ENCODE results near the gene ELL2. TPM values are rescaled to one million over a fixed set of nuclear protein-coding genes. Genes with fewer than 3 reads are reported as not detected.

ELL2 gene
- total and polyA plus RNA-seq, 4 donors = 12.3 to 79.6 (median 49.0) TPM

GRCh38 chr5:95995962-95996489 is 34.4 kb upstream of the ELL2 start:
- no peak overlapping the region for H3K9ac ChIP-seq (ENCODE audit: insufficient read depth in 1 of 2, low read length in 2 of 2)
- no peaks in the 10 kb centered on the region for H3K4me1 ChIP-seq (ENCODE audit: control insufficient read depth in 5 of 5, insufficient read depth in 5 of 5, low read length in 5 of 5)
- H3K9me3 ChIP-seq (ENCODE audit: control insufficient read depth in 4 of 4, insufficient read depth in 3 of 4, low read length in 3 of 4) = no peaks in the 10 kb centered on the region
- H3K27ac ChIP-seq (ENCODE audit: low read depth in 1 of 2, low read length in 1 of 2) = no peak overlapping the region
- no peaks in the 10 kb centered on the region for H3K36me3 ChIP-seq (ENCODE audit: control insufficient read depth in 4 of 4, insufficient read depth in 4 of 4, low read length in 4 of 4)
- 88 to 95% methylated on average over 3 of the region's 3 CpGs for WGBS, 2 donors
- DNase-seq (no peak), ATAC-seq (ENCODE audit: insufficient read depth, low FRiP score) (no peak)
- H3K27me3 ChIP-seq (ENCODE audit: control insufficient read depth in 3 of 3, insufficient read depth in 3 of 3, low read length in 2 of 3) = no peaks in the 10 kb centered on the region
- H3K4me3 ChIP-seq = no peak overlapping the region
- TF ChIP-seq, protein P1, sequence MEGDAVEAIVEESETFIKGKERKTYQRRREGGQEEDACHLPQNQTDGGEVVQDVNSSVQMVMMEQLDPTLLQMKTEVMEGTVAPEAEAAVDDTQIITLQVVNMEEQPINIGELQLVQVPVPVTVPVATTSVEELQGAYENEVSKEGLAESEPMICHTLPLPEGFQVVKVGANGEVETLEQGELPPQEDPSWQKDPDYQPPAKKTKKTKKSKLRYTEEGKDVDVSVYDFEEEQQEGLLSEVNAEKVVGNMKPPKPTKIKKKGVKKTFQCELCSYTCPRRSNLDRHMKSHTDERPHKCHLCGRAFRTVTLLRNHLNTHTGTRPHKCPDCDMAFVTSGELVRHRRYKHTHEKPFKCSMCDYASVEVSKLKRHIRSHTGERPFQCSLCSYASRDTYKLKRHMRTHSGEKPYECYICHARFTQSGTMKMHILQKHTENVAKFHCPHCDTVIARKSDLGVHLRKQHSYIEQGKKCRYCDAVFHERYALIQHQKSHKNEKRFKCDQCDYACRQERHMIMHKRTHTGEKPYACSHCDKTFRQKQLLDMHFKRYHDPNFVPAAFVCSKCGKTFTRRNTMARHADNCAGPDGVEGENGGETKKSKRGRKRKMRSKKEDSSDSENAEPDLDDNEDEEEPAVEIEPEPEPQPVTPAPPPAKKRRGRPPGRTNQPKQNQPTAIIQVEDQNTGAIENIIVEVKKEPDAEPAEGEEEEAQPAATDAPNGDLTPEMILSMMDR (IDR thresholded peaks at IDR 0.05; ENCODE audit: control extremely low read depth, extremely low read depth) = no peak

DNA sequence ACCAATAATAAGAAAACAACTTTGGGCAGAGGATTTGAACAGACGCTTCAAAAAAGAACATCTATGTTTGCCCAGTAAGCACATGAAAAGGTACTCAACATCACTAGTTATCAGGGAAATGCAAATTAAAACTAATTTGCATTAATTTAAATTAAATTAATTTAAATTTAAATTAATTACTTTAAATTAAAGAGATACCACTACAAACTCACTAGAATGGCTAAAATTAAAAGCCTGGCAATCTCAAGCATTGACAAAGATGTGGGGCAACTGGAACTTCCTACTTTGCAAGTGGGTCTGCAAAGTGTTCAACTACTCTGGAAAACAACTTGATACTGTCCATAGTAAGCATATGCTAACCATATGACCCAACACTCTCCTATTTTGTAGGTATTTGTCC is 32.1 kb upstream of the ELL2 start:
- Histone ChIP-seq H3K36me3 (ENCODE audit: control insufficient read depth in 4 of 4, insufficient read depth in 4 of 4, low read length in 4 of 4) (no peaks in the 10 kb centered on the region), H3K9ac (ENCODE audit: insufficient read depth in 1 of 2, low read length in 2 of 2) (no peak overlapping the region), H3K9me3 (ENCODE audit: control insufficient read depth in 4 of 4, insufficient read depth in 3 of 4, low read length in 3 of 4) (no peaks in the 10 kb centered on the region), H3K4me3 (no peak overlapping the region), H3K27me3 (ENCODE audit: control insufficient read depth in 3 of 3, insufficient read depth in 3 of 3, low read length in 2 of 3) (no peaks in the 10 kb centered on the region), H3K27ac (ENCODE audit: low read depth in 1 of 2, low read length in 1 of 2) (no peak overlapping the region), H3K4me1 (ENCODE audit: control insufficient read depth in 5 of 5, insufficient read depth in 5 of 5, low read length in 5 of 5) (no peaks in the 10 kb centered on the region)
- DNase-seq (no peak), ATAC-seq (ENCODE audit: insufficient read depth, low FRiP score) (no peak)
- 95 to 96% methylated on average over 1 of the region's 1 CpG for WGBS, 2 donors
- TF ChIP-seq, protein P1 (IDR thresholded peaks at IDR 0.05; ENCODE audit: control extremely low read depth, extremely low read depth) = no peak

DNA sequence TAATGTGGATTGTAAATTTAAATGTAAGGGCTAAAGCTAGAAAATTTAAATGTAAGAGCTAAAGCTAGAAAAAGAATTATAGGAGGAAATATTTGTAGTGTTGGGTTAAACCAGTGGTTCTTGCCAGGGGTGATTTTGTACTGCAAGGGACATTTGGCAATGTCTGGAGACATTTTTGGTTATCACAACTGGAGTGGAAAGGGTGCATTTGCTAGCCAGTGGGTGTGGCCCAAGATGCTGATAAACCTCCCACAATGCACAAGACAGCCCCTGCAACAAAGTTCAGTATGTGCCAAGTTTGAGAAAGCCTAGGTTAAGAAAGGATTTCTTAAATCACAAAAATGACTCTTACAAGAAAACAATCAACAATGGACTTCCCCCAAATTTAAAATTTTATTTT is 31.6 kb upstream of the ELL2 start:
- Histone ChIP-seq H3K4me1 (ENCODE audit: control insufficient read depth in 5 of 5, insufficient read depth in 5 of 5, low read length in 5 of 5) (no peaks in the 10 kb centered on the region), H3K27me3 (ENCODE audit: control insufficient read depth in 3 of 3, insufficient read depth in 3 of 3, low read length in 2 of 3) (no peaks in the 10 kb centered on the region), H3K27ac (ENCODE audit: low read depth in 1 of 2, low read length in 1 of 2) (no peak overlapping the region), H3K9me3 (ENCODE audit: control insufficient read depth in 4 of 4, insufficient read depth in 3 of 4, low read length in 3 of 4) (no peaks in the 10 kb centered on the region), H3K36me3 (ENCODE audit: control insufficient read depth in 4 of 4, insufficient read depth in 4 of 4, low read length in 4 of 4) (no peaks in the 10 kb centered on the region), H3K4me3 (no peak overlapping the region), H3K9ac (ENCODE audit: insufficient read depth in 1 of 2, low read length in 2 of 2) (no peak overlapping the region)
- ATAC-seq (ENCODE audit: insufficient read depth, low FRiP score) (no peak), DNase-seq (no peak)
- TF ChIP-seq, protein P1 (IDR thresholded peaks at IDR 0.05; ENCODE audit: control extremely low read depth, extremely low read depth) = no peak
